ENCODE results near the gene ARHGEF28.

ARHGEF28 gene

DNA sequence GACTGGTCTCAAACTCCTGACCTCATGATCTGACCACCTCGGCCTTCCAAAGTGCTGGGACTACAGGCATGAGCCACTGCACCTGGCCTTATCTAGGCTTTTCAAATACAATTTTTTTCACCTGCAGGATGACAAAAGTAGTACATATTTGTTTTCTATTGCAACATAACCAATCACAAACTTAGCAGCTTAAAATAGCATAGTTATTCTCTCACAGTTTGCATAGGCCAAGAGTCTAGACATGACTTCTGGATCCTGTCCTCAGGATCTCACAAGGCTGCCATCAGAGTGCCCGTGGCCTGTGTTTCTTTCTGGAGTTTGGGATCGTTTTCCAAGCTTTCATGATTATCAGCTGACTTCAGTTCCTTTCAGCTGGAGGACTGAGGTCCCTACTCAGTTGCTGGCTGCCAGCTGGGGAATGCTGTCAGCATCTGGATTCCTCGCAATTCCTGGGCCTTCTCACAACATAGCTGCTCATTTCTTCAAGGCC, 348.9 kb downstream of the ARHGEF28 start:
- H3K79me2 ChIP-seq (ENCODE audit: control insufficient read depth, low read length): no peaks in the 10 kb centered on the region
- H4K20me1 ChIP-seq (ENCODE audit: control insufficient read depth, insufficient read depth, low read depth, low read length): no peaks in the 10 kb centered on the region
- TF ChIP-seq, protein P1, sequence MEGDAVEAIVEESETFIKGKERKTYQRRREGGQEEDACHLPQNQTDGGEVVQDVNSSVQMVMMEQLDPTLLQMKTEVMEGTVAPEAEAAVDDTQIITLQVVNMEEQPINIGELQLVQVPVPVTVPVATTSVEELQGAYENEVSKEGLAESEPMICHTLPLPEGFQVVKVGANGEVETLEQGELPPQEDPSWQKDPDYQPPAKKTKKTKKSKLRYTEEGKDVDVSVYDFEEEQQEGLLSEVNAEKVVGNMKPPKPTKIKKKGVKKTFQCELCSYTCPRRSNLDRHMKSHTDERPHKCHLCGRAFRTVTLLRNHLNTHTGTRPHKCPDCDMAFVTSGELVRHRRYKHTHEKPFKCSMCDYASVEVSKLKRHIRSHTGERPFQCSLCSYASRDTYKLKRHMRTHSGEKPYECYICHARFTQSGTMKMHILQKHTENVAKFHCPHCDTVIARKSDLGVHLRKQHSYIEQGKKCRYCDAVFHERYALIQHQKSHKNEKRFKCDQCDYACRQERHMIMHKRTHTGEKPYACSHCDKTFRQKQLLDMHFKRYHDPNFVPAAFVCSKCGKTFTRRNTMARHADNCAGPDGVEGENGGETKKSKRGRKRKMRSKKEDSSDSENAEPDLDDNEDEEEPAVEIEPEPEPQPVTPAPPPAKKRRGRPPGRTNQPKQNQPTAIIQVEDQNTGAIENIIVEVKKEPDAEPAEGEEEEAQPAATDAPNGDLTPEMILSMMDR (IDR thresholded peaks at IDR 0.05; ENCODE audit: low read depth, low read length, poor library complexity, severe bottlenecking): no peak
- no peak for TF ChIP-seq EZH2phosphoT487 (IDR thresholded peaks at IDR 0.05; ENCODE audit: borderline replicate concordance, low read length)
- H3K27me3 ChIP-seq (ENCODE audit: control insufficient read depth, low read length): no peaks in the 10 kb centered on the region
- no peak overlapping the region for H3K4me3 ChIP-seq (ENCODE audit: low read length)
- no peaks in the 10 kb centered on the region for H3K36me3 ChIP-seq (ENCODE audit: control insufficient read depth, low read length)
- no peak overlapping the region for H3K27ac ChIP-seq (ENCODE audit: low read depth, low read length)
- H3F3A ChIP-seq (ENCODE audit: control insufficient read depth, insufficient read depth): no peaks in the 10 kb centered on the region
- no peaks in the 10 kb centered on the region for H3K4me1 ChIP-seq (ENCODE audit: control insufficient read depth, low read length)
- H3K9me3 ChIP-seq (ENCODE audit: control insufficient read depth, insufficient read depth, low read length): no peaks in the 10 kb centered on the region
- H3K9me2 ChIP-seq (replicated peaks; ENCODE audit: control insufficient read depth, low read length): no peaks in the 10 kb centered on the region
- no peak overlapping the region for H3K4me2 ChIP-seq (ENCODE audit: low read length)

GRCh38 chr5:73975845-73976244, 349.8 kb downstream of the ARHGEF28 start:
- Histone ChIP-seq H3K36me3 (ENCODE audit: control insufficient read depth, low read length) (no peaks in the 10 kb centered on the region), H3K9me2 (replicated peaks; ENCODE audit: control insufficient read depth, low read length) (no peaks in the 10 kb centered on the region), H3K79me2 (ENCODE audit: control insufficient read depth, low read length) (no peaks in the 10 kb centered on the region), H3K9me3 (ENCODE audit: control insufficient read depth, insufficient read depth, low read length) (no peaks in the 10 kb centered on the region), H3K27ac (ENCODE audit: low read depth, low read length) (no peak overlapping the region), H3F3A (ENCODE audit: control insufficient read depth, insufficient read depth) (no peaks in the 10 kb centered on the region), H3K4me3 (ENCODE audit: low read length) (no peak overlapping the region), H3K4me2 (ENCODE audit: low read length) (no peak overlapping the region), H3K27me3 (ENCODE audit: control insufficient read depth, low read length) (no peaks in the 10 kb centered on the region), H4K20me1 (ENCODE audit: control insufficient read depth, insufficient read depth, low read depth, low read length) (no peaks in the 10 kb centered on the region), H3K4me1 (ENCODE audit: control insufficient read depth, low read length) (no peaks in the 10 kb centered on the region)
- TF ChIP-seq EZH2phosphoT487 (IDR thresholded peaks at IDR 0.05; ENCODE audit: borderline replicate concordance, low read length): no peak
- TF ChIP-seq, protein P1 (IDR thresholded peaks at IDR 0.05; ENCODE audit: low read depth, low read length, poor library complexity, severe bottlenecking): no peak

GRCh38 chr5:73977146-73977545, 351.1 kb downstream of the ARHGEF28 start:
- Histone ChIP-seq H3K79me2 (ENCODE audit: control insufficient read depth, low read length) (no peaks in the 10 kb centered on the region), H3K27me3 (ENCODE audit: control insufficient read depth, low read length) (no peaks in the 10 kb centered on the region), H4K20me1 (ENCODE audit: control insufficient read depth, insufficient read depth, low read depth, low read length) (no peaks in the 10 kb centered on the region), H3K27ac (ENCODE audit: low read depth, low read length) (no peak overlapping the region), H3K36me3 (ENCODE audit: control insufficient read depth, low read length) (no peaks in the 10 kb centered on the region), H3K4me2 (ENCODE audit: low read length) (no peak overlapping the region), H3K4me3 (ENCODE audit: low read length) (no peak overlapping the region), H3F3A (ENCODE audit: control insufficient read depth, insufficient read depth) (no peaks in the 10 kb centered on the region), H3K4me1 (ENCODE audit: control insufficient read depth, low read length) (no peaks in the 10 kb centered on the region), H3K9me3 (ENCODE audit: control insufficient read depth, insufficient read depth, low read length) (no peaks in the 10 kb centered on the region), H3K9me2 (replicated peaks; ENCODE audit: control insufficient read depth, low read length) (no peaks in the 10 kb centered on the region)
- TF ChIP-seq EZH2phosphoT487 (IDR thresholded peaks at IDR 0.05; ENCODE audit: borderline replicate concordance, low read length): no peak
- TF ChIP-seq, protein P1 (IDR thresholded peaks at IDR 0.05; ENCODE audit: low read depth, low read length, poor library complexity, severe bottlenecking): no peak

Data from DOHH2 (cell line).